HUES64 (cell line): ENCODE measurements around the gene LSP1.

Experiments
- H3K27ac ChIP-seq: 2 replicates; pipeline ENCODE4 v1.7.0; 2013; ENCODE audit warnings: low read depth, low read length, inconsistent platforms
- H3K27me3 ChIP-seq: 2 replicates; pipeline ENCODE4 v1.6.1; 2013; ENCODE audit warnings: mild to moderate bottlenecking, low read length; ENCODE audit not compliant: insufficient read depth
- H3K36me3 ChIP-seq: 2 replicates; pipeline ENCODE4 v1.6.1; 2013; ENCODE audit warnings: mild to moderate bottlenecking, low read length; ENCODE audit not compliant: insufficient read depth
- H3K4me1 ChIP-seq: 2 replicates; pipeline ENCODE4 v1.6.1; 2013; ENCODE audit warnings: mild to moderate bottlenecking, low read length, moderate library complexity; ENCODE audit not compliant: insufficient read depth
- H3K4me3 ChIP-seq: 2 replicates; pipeline ENCODE4 v1.5.1; 2013; ENCODE audit warnings: mild to moderate bottlenecking, low read length, moderate library complexity
- H3K9ac ChIP-seq: 2 replicates; pipeline ENCODE4 v1.6.1; 2013; ENCODE audit warnings: mild to moderate bottlenecking, low read depth, low read length
- H3K9me3 ChIP-seq: 2 replicates; pipeline ENCODE4 v1.6.1; 2013; ENCODE audit warnings: low read depth, low read length; ENCODE audit not compliant: insufficient read depth
- WGBS: fragments of 150-250, 120-280 bp; methylation state at CpG from one replicate; pipeline ENCODE4 v1.1.7; 2013; ENCODE audit warnings: missing lambda C conversion rate; 5-methylcytosine and 5-hydroxymethylcytosine counted together

The LSP1 gene

GRCh38 chr11:1912289-1912878 is 59.5 kb downstream of the LSP1 start:
- Histone ChIP-seq H3K4me3 (no peak overlapping the region), H3K9ac (no peak overlapping the region), H3K27ac (no peak overlapping the region), H3K9me3 (no peaks in the 10 kb centered on the region), H3K27me3 (no peaks in the 10 kb centered on the region), H3K4me1 (peaks cover 7% of the 10 kb centered on the region), H3K36me3 (no peaks in the 10 kb centered on the region)
- 96% methylated on average over 13 of the region's 13 CpGs for WGBS

GRCh38 chr11:1913271-1914060 is 60.6 kb downstream of the LSP1 start:
- Histone ChIP-seq H3K4me3 (no peak overlapping the region), H3K27ac (no peak overlapping the region), H3K9ac (no peak overlapping the region), H3K9me3 (no peaks in the 10 kb centered on the region), H3K36me3 (no peaks in the 10 kb centered on the region), H3K27me3 (no peaks in the 10 kb centered on the region), H3K4me1 (peaks cover 4% of the 10 kb centered on the region)
- WGBS = 93% methylated on average over 30 of the region's 31 CpGs

GRCh38 chr11:1915795-1916131 is 62.9 kb downstream of the LSP1 start:
- H3K4me3 ChIP-seq = no peak overlapping the region
- 90% methylated on average over 2 of the region's 2 CpGs for WGBS
- H3K4me1 ChIP-seq = no peaks in the 10 kb centered on the region
- H3K36me3 ChIP-seq = no peaks in the 10 kb centered on the region
- no peaks in the 10 kb centered on the region for H3K27me3 ChIP-seq
- H3K27ac ChIP-seq = no peak overlapping the region
- no peaks in the 10 kb centered on the region for H3K9me3 ChIP-seq
- H3K9ac ChIP-seq = no peak overlapping the region

- no peak overlapping the region for H3K9ac ChIP-seq
- H3K27me3 ChIP-seq = no peaks in the 10 kb centered on the region
- no peaks in the 10 kb centered on the region for H3K36me3 ChIP-seq
- no peaks in the 10 kb centered on the region for H3K4me1 ChIP-seq
- WGBS = 92% methylated on average over 14 of the region's 14 CpGs
- no peak overlapping the region for H3K4me3 ChIP-seq
- no peaks in the 10 kb centered on the region for H3K9me3 ChIP-seq
- H3K27ac ChIP-seq = no peak overlapping the region
Observed at GRCh38 chr11:1916132-1916985, 63.5 kb downstream of the LSP1 start.

GRCh38 chr11:1916986-1917522 is 64.2 kb downstream of the LSP1 start:
- no peaks in the 10 kb centered on the region for H3K27me3 ChIP-seq
- no peak overlapping the region for H3K9ac ChIP-seq
- no peaks in the 10 kb centered on the region for H3K4me1 ChIP-seq
- H3K4me3 ChIP-seq = no peak overlapping the region
- WGBS = 85% methylated on average over 8 of the region's 8 CpGs
- no peaks in the 10 kb centered on the region for H3K36me3 ChIP-seq
- no peaks in the 10 kb centered on the region for H3K9me3 ChIP-seq
- H3K27ac ChIP-seq = no peak overlapping the region

- Histone ChIP-seq H3K9me3 (no peaks in the 10 kb centered on the region), H3K27me3 (no peaks in the 10 kb centered on the region), H3K4me1 (no peaks in the 10 kb centered on the region), H3K27ac (no peak overlapping the region), H3K36me3 (no peaks in the 10 kb centered on the region), H3K9ac (no peak overlapping the region), H3K4me3 (no peak overlapping the region)
- WGBS = 79% methylated on average over 34 of the region's 34 CpGs
Observed at GRCh38 chr11:1917523-1918435, 64.9 kb downstream of the LSP1 start.

- H3K9me3 ChIP-seq = no peaks in the 10 kb centered on the region
- H3K27me3 ChIP-seq = no peaks in the 10 kb centered on the region
- no peak overlapping the region for H3K9ac ChIP-seq
- no peaks in the 10 kb centered on the region for H3K36me3 ChIP-seq
- H3K27ac ChIP-seq = no peak overlapping the region
- H3K4me1 ChIP-seq = no peaks in the 10 kb centered on the region
- 92% methylated on average over 29 of the region's 29 CpGs for WGBS
- no peak overlapping the region for H3K4me3 ChIP-seq
Observed at GRCh38 chr11:1918436-1919315, 65.8 kb downstream of the LSP1 start.

GRCh38 chr11:1919391-1920127 is 66.7 kb downstream of the LSP1 start, which contains the start of gene TNNT3:
Gene TNNT3, plus strand, starts transcription at chr11:1919703. Its CDS starts 3,172 bp downstream, at chr11:1922875.
- WGBS = 88% methylated on average over 31 of the region's 31 CpGs
- Histone ChIP-seq H3K27me3 (no peaks in the 10 kb centered on the region), H3K9ac (no peak within 1 kb of the TSS), H3K9me3 (no peaks in the 10 kb centered on the region), H3K4me3 (no peak within 1 kb of the TSS), H3K27ac (no peak within 1 kb of the TSS), H3K36me3 (no peaks in the 10 kb centered on the region), H3K4me1 (no peaks in the 10 kb centered on the region)

GRCh38 chr11:1920128-1920908 is 67.4 kb downstream of the LSP1 start:
- 93% methylated on average over 25 of the region's 25 CpGs for WGBS
- H3K4me1 ChIP-seq = no peaks in the 10 kb centered on the region

More at GRCh38 chr11:1920128-1920908, 67.4 kb downstream of the LSP1 start:
- H3K27me3 ChIP-seq = no peaks in the 10 kb centered on the region
- H3K9me3 ChIP-seq = no peaks in the 10 kb centered on the region
- no peak overlapping the region for H3K9ac ChIP-seq
- no peak overlapping the region for H3K4me3 ChIP-seq
- no peaks in the 10 kb centered on the region for H3K36me3 ChIP-seq
- no peak overlapping the region for H3K27ac ChIP-seq
